ENCODE measurements around the gene DGKH.
A peak's percentile ranks its signal among the peaks of the same experiment; 100 is the strongest.
"Not testable (repeated sequence)": the region's sequence is repeated elsewhere in the genome, so short reads cannot be mapped to it uniquely, and the experiment has no call there.

Gene DGKH

DNA sequence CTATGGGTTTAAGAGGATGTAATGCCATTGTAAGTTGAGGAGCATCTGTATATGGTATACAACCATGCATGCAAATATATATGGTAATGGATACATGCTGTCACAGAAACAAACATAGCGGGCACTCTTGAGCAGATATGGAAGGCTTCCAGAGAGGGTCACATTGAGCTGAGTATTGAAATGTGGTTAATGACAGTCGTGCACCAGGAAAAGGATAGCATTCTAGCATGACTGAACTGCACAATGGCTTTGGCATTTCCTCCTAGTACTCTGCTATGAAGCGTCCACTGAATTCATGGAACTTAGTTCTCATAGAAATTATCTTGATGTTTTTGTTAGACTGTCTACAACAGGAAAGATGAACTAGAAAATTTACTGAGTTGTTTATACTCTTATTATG lies 25.2 kb downstream of the DGKH start:
- DNase-seq, result no peak

DNA sequence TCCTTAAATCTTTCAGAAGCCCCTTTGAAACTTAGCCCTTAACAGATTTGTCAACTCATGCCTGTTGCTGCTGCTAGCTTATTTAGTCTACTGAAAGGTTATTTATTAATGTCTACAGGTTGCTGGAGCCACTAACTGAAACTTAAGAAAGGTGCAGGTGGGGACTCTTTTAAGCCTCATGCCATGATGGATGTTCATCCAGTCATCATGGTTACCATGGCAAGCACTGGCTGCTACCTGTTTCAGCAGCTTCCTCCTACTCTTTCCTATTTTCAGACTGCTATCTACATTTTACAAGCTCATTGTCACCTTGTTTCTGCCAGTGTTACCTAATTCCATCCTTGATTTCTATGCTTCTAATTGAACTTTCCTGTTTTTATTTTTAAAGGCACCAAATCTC lies 27.1 kb downstream of the DGKH start:
- no peak for DNase-seq

GRCh38 chr13:42076309-42076713 lies 27.9 kb downstream of the DGKH start:
- no peak for DNase-seq

DNA sequence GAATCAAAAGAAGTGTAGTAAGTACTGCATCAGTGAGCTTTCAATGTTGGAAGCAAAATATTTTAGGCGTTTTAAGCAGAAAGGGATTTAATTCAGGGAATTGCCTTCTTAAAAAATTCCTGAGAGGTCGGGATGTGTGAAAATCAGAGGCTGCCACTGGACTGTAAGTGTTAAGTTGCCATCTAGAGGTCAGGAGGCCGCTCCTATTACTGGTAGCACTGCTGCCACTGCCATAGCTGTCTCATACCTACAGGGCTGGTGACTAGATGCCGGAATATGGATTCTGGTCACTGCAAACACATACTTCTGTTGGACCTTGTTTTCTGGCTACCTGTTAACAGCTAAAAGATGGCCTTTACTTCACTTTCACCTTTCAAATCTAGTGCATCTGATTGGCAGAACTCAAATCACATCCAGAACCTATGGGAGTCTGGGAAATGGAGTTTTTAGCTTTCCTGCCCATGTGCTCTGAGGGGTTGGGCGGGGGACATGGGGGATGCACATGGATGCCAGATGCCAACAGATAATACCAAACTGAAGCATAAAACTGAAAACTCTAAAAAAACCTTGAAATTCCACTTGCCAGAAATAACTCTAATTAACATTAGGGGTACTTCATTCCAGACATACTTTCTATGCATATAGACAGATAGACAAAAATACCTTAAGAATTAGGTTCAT lies 29.8 kb downstream of the DGKH start:
- DNase-seq, result no peak

DNA sequence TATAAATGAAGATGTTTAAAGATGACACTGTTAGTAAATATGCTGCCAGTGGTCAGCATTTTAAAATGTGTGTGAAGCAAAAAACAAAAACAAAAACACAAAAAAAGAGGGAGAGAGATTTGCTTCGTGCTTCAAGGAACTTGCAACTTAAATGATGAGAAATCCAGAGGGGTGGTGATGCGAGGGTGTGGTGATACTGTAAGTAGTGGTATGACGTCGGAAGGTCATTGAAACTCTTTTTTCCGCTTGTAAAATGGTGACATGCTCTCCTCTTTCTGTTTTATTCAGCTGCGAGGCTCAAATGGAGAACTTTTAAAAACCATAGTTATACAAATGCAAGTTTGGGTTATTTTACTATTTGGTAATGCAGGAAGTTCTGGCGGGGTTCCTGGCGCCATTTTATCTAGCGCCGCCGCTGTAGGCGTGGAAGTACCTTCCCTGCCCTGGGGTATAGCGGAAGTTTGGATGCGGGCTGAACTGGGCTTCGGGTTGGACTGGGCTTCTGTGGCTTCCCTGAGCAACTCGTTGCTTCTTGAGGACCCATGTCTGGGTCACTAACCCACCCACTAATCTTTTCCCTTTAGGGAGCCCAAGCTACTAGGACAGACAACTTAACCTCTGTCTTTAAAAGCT lies 34.8 kb downstream of the DGKH start:
- DNase-seq, result no peak

DNA sequence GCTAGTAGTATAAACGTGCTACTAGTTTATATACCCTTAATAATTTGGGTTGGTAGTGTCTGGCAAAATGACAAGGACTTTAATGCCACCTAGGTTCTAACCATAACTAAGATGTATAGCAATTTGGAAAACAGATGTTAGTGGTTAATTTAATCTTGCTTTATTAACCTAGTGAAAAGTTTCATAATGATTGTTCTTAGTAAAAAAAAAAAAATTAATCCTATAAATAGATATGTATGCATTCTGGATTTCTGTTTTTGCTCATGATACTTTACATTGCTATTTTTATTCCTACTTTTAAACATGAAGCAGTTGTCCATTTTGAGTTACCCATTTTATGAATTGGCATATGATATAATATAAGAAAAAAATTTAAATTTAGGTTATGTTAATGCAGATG lies 36.3 kb downstream of the DGKH start:
- no peak for DNase-seq

DNA sequence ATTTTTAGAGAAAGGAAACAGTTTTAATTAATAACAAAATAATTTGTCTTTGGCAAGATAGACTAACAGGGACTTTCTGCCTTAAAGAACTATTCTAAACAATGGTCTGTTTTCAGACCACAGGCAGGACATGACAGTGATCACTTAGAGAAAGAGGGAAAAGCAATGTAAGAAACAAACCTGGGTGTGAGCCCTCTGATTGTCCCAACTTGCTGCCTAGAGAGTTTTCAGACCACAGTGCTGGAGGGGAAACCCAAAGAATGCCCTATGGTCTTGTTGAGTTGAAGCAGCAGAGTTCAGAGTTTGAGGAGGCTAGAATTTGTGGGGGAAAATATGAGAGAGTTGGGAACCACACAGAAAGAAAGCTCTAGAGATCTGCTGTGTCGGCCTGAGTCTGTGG lies 38.1 kb downstream of the DGKH start:
- no peak for DNase-seq

DNA sequence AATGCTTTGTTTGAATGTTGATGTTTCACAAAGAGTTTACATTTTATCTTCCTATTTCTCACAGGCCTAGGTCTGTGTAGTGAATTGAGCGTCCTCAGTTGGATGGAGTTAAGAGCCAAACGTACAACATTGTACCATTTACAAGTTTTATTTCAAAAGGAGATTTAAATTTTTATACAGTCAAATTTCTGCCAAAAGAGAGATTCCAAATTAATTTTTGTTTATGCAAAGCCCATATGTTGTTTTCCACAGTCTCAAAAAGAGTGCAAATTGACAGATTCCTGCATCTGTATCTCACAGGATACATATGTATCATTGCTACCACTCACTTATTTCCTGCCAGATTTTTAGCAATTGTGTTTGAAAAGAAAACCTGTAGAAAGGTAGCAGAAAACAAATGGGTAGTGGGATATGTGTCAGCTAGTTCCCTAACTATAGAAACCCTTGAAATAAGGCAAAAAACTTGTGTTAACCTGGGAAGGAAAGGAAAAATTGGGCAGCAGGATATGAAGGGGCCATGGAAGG lies 46.1 kb downstream of the DGKH start:
- no peak for DNase-seq

GRCh38 chr13:42096222-42096621 lies 47.8 kb downstream of the DGKH start:
- not testable (repeated sequence) for DNase-seq

- DNase-seq, result no peak
Measured at GRCh38 chr13:42099962-42100675, 51.7 kb downstream of the DGKH start.

- DNase-seq, result no peak
Measured at GRCh38 chr13:42100960-42101359, 52.5 kb downstream of the DGKH start.

- no peak for DNase-seq
Measured at GRCh38 chr13:42101821-42102585, 53.6 kb downstream of the DGKH start.

- no peak for DNase-seq
Measured at GRCh38 chr13:42102961-42103865, 54.8 kb downstream of the DGKH start.

GRCh38 chr13:42106998-42107397 lies 58.5 kb downstream of the DGKH start:
- no peak for DNase-seq

- no peak for DNase-seq
Measured at GRCh38 chr13:42107421-42107820, 59.0 kb downstream of the DGKH start.

- DNase-seq, result no peak
Measured at GRCh38 chr13:42108217-42108616, 59.8 kb downstream of the DGKH start.

DNA sequence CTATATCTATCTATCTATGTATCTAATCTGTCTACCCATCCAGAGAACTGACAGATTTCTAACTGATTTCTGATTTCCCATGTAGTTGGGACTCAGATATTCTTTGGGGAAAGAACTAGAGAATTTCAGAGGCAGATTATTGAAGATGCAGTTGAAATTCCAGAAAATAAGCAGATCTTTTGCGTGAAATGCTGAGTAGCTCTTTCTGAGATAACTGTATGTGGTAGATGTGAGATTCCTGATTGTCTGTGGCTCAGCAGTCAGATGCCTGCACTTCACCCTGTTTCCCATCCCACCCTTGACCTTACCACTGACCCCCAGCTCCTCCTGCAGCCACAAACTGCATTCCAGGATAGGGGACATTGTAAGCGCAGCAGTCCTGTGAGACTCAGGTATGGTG lies 61.5 kb downstream of the DGKH start:
- no peak for DNase-seq

- peak; percentile 35 to 46 for DNase-seq
Measured at GRCh38 chr13:42110410-42111155, 62.1 kb downstream of the DGKH start.

DNA sequence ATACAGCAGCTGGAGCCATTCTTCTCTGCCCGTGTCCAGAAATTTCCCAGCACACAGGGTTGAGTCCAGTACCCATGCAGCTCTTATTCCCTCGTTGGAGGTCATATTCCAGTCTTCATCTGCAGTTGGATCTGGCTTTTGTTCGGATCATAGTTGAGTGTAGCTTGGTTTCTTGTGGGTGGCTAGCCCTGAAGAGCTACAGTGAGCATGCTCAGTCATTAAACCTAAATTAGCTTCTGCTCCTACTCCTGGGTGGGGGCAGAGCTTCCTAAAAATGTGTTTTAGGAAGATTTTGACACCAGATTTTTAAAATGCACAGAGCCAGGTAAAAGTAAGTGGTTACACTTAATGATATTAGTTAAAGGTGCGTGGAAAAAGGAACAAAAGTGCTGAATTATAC lies 64.4 kb downstream of the DGKH start:
- no peak for DNase-seq

DNA sequence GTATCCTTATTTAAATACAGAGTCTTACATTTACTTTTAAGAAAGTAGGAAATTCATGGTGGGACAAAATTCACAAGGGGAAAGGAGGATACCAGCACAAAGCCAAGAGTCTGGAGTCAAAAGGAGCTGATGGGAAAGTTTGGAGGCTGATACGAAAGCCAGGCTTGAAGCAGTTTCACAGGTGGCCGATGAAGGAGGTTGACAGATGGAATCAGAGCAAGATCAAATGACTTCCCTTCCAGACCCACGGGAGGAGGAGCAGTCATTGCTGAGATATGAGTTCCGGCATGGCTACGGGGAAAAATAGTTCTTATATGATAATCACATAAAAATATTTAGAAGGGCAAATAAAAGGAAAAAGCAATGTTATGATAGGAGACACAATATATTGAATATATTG lies 65.0 kb downstream of the DGKH start:
- no peak for DNase-seq

DNA sequence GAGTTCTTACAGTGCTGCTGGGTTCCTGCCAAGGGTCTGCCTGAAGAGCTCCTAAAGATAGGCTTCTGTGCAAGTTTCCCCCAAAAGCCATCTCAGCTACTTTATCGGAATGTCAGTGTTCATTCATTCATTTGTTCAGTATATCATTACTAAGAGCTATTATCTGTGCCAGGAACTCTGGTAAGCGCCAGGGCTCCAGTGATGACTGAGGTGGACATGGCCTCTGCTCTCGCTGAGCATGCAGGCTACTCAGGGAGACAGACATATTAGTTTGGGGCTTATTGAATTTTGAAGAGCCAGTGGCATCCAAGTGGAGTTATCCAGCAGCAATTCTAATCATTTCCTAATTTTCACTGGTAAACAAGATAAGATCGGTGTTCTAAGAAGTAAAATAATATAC lies 65.8 kb downstream of the DGKH start:
- DNase-seq, result no peak
